Measurements from ENCODE around the gene FBXW8.

Gene FBXW8

DNA sequence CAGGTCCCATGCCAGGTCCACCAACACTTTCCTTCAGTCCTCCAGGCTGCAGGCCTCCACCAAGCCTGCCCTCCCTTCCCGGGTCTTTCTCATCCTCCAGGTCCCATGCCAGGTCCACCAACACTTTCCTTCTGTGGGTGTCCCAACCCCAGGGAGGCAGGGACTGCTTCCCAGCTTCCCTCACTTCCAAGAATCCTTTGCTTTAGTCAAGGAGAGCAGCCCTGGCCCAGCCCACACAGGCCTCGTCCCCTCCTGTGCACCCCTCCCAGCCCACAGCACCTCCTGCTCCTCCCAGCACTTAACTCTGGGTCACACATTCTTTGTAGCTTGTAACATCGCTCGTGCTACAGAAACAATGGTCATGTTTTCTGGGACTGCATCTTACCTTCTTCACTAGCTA, 115.6 kb downstream of the FBXW8 start:
- no peak for DNase-seq

DNA sequence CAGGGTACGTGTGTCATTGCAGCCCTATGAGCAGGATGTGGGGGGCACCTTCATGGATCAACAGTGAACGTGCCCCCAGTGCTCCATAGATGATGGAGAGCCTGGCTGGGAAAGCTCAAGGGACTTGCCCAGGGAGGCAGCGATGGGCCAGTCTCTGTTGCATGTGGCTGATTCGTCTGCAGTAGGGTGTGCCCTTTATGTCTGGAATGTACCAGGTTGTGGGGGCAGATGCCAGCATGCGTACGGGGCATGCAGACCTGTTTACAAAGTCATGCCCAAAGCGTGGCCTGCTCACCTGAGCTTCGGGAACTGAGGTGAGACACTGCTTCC, 116.1 kb downstream of the FBXW8 start:
- DNase-seq = no peak

DNA sequence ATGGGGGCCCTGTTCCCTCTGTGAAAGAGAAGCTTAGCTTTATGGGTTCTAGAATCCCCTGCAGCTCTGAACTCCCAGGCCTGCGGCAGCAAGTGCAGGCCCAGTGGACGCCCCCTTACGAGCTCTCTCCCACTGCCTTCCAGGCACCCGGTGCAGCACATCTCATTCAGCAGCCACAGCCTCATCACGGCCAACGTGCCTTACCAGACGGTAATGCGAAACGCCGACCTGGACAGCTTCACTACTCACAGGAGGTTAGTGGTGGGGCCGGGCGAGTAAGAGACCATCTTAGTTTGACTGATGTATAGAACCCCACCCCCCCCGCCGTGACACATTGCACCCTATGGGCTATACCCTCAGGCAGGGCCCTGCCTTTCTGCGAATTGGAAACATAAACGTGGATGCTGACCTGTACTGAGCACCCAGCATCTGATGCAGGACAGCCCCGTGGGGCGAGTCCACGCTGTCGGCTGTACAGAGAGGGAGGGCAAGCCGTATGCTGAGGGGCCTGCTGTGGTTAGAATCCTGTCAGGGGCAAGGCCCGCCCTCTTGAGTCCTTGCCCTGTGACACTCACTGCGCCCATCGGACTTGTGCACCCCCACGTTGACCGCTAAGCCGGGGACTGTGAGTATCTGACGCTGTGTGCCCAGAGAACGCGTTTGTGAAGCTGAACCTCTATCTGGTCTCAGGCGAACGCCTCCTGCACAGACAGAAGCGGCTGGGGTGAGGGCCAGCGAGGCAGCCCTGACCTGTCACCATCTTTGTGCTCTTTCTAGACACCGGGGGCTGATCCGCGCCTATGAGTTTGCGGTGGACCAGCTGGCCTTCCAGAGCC, 116.7 kb downstream of the FBXW8 start:
- DNase-seq = no peak

DNA sequence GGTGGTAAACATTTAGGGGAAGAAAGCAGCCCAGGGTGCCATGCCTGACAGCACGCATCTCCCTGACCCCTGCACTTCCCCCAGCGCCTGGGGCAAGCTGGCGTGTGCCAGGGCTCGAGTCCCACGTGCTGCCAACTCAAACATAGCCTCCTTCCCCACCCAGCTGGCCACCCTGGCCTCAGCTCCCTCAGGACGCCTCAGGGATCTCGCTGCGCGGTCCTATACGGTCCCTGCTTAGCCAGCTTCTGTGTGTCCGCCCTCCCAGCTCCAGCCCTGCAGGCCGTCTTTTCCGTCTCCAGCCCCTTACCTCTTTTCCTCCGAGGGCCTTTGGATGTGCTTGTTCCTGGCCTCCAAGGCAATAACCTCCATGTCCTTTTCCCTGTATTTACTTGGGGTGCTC, 117.5 kb downstream of the FBXW8 start:
- DNase-seq = no peak

DNA sequence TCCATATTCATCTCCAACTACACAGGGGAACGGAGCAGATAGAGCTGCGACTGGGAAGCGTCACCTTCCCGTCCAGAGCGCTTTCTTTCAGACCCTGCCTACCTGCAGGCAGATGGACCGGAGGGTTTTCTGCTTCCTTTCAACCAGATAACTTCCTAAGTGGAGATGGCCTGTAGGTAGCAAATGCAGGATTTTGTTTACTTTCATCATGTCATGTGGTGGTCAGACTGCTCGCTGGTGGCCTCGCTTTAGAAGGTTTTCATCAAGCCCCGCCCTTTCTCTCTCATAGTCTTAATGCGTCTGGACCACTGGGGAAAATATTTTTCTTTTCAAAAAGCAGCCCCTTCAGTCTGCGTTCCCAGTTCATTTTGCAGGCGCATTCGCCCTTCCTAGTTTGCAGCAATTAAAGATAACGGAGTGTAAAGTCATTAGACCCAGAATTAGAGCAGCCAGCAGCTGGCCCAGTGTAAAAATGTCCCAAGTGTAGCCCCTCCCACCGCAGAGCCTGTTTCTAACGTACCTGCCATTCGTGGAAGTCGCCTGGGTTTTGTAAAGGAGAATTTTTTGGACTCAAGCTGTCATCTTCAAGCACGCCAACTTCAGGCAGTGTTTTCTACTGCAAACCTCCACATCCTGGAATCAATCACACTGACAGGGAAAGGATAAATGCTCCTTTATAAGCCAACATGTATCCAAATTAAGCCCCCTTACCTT, 119.6 kb downstream of the FBXW8 start:
- no peak for DNase-seq

DNA sequence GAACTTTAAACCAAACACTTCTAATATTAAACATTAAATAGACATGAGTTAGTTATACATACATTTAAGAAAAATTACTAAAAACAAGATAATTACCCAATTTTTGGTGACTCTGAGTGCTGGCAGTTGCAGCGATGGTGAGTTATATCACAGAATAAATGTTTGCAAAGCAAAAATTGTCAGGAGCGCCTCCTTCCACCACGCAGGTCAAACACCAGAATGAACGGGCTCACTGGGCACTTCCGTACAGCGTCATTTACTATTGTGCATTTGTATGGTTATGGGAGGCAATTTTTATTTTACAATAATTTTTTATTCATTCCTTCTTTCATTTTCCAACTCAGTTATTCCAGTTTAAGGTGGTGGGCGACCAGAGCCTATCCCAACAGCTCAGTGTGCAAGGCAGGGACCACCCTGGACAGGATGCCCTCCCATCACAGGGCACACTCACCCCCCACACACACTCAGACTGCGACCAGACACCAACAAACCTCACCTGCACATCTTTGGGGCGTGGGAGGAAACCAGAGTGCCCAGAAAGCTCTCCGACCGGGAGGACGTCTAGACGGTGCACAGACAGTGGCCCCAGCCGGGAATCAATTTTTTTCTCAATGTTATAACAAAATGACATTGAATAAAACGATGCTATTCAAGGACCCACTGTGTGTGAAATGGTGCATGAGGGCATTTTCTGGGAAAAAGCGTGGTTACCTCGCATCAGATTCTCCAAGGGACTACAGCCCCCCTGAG, 121.3 kb downstream of the FBXW8 start:
- peak in 1 of 2 experiments; percentile 57 for DNase-seq

DNA sequence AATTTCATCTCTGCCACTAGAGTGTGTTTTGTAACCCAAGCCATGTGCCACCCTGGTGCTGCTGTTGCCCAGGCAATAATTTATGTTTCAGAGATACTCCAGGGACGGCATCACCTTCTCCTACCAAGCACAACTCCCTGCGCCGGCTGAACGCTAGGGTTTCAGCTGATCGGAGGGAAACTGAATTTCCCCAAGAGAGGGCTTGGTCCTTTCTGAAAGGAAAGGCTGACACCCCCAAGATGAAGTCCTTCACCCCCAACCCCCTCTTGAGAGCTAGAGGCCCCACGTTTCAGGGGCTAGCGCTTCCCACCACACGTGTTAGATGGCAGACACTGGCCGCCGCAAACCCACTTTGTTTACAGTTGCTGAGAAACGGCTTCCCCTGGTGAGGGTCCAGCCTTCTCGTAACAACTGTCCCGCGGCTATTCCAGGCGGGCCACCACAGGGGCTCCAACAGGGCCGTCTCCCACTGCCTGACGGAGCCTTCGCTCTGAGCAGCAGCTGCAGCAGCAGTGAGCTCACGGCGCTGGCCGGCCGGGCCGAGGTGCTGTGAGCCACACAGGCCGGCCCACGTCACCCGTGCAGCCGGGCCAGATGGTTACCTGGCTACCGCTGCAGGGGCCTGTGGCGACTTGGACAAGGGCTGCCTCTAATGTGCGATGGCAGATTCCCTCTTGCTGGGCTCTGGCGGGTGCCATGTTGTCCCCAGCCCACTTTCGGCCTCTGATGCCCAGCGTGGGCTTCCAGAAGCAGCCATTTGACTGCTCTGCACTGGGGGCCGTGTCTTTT, 122.0 kb downstream of the FBXW8 start:
- DNase-seq = peak in 1 of 2 experiments; percentile 70

DNA sequence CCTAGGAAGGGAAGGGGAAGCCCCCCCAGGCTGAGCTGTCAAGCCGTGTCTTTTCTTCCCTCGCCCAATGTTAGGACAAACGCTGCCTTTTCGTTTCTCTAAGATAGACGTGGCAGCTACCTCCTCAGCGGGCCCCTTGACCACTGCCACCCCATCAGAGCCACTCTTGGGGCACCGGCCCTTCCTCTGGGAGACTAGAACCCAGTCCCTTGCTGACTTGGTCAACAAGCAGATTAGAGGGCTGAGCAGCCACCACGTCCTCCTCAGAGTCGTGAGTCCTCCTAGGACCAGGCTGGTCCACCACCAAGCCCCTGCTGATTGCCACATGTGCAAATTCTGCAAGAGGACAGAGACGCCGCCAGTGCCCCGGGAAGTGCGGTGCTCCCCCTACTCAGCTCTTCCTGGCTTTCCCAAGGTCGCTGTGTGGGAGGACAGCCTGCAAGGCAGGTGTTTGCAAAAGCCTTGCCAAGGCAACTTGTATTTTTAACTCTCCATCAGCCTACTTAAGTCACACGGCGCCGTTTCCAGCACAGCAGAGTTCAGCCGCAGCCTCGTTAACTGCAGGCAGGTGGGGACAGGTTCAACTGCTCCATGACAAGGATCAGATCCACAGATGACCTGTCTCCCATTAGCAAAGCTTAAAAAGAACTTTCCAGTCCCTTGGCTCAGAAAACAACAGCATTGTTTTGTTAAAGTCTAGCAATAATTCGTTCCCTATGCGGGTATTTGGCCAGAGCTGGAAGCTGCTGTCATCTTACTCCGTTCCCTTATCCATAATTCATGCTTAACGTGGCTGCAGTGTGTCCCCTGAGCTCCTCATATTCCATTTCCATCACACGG, 122.9 kb downstream of the FBXW8 start:
- DNase-seq = peak; percentile 76 to 90

DNA sequence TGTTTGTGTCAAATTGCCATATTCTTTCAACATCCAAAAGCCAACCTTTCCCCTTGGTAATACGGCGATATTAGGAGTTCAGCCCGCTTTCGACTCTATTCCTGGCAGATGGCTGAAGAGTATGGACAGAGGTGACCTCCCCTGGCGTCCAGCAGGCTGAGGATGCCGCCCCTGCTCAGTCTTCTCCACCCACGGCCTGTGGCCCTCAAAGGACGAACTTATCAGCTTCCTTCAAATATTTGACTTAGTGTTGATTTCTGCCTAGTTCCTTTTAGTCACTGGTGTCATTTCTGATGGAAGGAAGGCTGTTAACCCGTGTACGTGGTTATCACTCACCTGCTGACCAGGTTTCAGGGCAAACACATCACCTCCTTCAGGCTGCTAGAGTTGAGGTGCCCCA, 123.5 kb downstream of the FBXW8 start:
- peak in 1 of 2 experiments; percentile 70 for DNase-seq

DNA sequence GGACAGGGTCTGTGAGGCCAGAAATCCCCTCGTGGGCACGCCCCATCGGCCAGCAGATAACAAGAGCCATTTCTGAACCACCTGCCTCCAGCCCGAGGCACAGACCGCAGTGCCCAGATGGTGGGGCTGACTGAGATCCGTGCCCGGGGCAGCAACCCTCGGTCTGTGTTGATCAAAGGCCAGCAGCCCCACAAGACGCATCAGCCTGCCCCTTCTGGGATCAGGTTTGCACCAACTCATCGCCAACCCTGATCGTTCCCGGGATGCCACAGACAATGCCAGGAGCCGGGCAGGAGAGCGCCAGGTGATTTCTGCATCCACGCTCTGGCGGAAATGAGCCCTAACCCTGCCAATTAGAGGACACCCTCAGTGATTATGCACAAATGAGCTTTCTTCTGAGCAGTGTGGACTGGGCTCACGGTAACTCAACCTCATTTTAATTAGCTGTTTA, 124.0 kb downstream of the FBXW8 start:
- peak in 1 of 2 experiments; percentile 62 for DNase-seq

DNA sequence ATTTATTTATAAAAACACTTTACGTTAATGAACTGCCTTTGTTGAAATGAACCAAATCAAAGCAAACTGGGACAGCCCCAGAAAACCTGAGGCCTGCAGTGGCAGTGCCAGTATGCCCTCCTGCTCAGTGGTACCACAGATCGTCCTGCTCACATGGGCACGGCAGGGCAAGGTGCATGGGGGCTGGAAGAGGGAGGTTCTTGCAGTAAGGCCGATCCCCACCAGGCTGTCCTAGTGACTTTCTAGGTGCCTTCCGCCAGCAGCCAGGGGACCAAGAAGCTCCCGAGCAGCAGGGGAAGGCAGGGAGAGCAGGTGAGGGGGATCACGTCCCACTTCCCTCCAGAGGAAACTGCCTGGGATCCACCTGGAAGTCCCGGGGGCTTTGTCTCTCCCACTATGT, 124.5 kb downstream of the FBXW8 start:
- DNase-seq = no peak

DNA sequence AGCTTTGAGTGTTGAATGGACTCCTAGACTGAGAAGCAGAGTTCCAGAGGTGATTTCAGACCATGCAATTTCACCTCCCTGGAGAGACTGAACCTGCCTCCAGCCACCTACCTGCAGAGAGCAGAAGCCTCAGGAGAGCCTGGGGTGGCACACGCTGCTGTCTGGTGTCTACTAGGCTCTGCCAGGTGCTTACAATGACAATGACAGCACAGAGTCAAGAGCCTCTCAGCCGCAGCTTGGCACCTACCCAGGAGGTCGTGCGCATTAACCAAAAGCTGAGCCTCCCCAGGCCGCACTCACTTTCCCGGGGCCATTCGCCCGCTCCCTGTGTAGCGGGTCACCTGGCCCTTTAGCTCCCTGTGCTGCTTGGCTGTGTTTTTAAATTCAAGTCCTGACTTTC, 125.3 kb downstream of the FBXW8 start:
- DNase-seq = peak; percentile 95 to 96

DNA sequence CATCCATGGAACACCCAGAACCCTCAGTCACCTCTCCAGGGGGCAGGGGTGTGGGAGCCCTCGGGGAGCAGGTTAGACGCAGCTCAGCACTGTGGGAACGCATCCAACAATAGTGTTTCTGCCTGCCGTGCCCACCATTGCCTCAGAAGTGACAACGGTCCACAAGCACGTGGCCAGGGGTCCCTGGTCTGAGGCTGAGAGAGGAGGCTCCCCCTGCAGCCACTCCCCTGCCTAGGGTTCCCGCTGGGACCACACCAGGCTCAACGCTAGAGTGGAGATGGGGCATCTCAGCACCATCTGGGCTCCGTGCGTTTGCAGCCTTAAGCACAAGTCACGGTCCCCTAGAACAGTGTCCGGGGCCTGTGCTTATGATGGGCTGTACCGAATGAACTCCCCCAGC, 125.8 kb downstream of the FBXW8 start:
- no peak for DNase-seq

DNA sequence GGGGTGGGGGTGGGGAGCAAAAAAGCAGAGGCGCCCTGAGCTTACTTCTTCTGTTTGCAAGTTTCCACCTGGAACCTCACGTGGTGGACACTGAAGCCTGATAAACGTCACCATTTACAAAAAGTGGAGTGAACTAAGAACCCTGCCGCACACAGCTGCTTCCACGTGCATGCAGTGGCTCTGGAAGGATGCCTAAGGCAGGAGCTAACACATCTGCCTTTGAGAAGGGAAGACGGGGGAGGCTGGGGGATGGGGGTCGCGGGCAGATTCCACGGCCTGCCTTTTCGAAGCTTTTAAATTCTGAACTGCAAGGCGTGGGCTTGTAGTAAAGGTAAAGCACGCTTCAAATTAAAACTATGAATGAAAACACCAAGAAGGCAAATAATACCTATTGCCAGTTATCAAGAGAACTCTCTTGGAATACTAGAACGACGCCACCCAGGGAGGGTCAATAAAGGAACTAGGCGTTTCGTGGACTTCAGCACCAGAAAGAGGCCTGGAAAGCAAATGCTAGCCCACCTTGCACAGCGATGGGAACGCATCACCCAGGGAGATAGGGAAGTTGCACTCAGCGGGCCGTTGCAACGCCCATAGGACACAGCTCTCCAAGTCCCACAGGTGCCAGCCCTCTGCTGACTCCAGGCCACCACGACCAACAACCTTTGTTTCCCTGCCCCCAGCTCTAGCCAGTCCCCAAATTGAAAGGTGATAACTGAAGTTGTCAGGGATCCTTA, 126.7 kb downstream of the FBXW8 start:
- DNase-seq = no peak

DNA sequence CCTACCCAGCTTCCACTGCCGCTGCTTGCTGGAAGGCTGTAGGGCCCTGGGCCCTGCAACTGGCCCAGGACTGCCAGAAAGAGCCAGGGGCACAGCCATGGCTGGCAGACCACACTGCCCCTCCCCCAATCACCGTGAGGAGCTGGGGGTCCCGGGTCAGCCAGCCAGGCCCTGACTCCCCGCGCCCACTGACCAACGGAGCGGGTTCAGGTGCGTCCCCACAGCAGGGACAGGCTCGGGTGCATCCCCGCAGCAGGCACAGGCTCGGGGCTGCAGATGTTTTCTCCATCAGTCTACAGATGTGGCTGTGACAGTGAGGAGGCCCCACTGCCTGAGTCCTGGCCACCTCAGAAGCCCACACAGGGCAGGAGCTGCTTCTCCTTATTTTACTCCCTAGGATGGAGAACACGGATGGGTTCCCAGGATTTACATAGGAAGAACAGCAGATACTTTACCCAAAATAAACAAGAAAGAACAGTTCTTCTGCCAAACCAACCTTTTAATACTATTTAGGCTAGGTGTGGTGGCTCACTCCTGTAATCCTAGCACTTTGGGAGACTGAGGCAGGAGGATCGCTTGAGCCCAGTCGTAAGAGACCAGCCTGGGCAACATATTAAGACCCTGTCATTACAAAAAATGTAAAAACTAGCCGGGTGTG, 127.4 kb downstream of the FBXW8 start:
- DNase-seq = no peak

DNA sequence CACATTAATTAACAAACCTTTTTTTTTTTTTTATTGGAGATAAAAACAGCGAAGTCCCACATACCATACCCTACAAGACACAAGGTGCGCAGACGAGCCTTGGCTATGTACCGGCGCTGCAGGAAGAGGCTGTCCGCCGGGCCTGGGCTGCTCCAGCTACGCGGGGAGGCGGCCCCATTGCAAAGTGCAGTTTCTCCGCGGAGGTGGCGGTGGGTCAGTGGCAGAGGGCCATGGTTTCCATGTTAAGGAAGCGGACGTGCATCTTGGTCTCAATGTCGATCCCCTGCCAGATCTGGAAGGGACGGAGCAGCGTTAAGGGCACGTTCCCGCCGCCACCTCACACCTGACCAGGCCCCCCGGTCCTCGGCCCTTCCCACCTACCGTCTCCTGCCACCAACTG, 128.2 kb downstream of the FBXW8 start:
- no peak for DNase-seq

DNA sequence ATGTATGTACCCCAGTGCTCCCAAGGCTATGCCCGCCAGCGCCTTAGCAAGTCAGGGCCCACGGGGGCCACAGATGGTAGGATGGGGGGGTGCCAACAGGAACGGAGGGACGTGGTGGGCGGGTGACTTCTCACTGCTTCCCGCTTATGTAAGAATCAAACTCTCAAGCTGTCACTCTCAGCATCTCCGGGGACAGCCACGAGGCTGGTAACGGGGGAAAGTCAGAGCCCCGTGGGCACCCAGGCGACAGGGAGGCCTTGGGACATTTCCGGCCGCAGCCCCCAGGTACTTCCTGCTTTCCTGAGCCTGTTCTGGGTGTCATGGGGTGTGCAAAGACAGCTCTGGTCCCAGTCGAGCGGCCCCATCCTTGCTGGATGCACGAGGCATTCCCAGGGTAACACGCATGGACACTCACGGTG, 129.2 kb downstream of the FBXW8 start:
- no peak for DNase-seq

DNA sequence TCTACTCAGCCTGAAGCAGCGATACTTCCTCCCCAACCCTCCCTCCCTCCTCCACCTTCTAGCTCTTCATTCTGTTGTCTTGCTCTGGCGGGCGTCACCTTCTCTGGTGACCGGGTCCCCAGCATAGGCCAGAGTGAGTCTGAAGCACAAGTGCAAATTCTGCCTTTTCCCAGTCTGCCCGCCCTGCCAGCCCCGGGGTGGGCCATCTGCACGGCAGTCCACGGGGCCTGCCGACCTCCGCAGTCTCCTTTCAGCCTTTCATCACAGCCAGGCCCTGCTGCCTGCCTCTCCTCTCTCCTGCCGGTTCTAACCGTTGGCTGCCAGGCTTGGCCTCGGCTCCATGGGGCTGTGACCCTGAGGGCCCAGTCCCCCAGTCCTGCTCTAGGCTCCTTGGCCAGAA, 129.7 kb downstream of the FBXW8 start:
- no peak for DNase-seq

DNA sequence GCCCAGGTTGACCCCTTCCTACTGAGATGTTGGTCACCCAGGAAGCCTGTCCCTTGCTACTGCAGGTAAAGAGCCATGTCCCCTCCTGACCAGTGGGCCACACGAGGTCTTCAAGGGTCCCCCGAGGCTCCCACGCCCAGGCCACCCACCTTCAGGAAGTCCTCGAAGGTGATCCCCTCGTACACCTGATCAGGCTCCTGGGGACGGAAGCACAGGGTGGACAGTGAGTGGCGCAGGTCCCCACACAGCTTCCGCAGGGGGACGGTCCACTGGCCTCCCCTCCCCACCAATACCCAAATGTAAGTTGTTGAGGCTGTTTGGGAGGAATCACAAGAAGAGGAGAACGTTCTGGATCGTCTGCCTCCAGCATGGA, 131.0 kb downstream of the FBXW8 start:
- DNase-seq = no peak

DNA sequence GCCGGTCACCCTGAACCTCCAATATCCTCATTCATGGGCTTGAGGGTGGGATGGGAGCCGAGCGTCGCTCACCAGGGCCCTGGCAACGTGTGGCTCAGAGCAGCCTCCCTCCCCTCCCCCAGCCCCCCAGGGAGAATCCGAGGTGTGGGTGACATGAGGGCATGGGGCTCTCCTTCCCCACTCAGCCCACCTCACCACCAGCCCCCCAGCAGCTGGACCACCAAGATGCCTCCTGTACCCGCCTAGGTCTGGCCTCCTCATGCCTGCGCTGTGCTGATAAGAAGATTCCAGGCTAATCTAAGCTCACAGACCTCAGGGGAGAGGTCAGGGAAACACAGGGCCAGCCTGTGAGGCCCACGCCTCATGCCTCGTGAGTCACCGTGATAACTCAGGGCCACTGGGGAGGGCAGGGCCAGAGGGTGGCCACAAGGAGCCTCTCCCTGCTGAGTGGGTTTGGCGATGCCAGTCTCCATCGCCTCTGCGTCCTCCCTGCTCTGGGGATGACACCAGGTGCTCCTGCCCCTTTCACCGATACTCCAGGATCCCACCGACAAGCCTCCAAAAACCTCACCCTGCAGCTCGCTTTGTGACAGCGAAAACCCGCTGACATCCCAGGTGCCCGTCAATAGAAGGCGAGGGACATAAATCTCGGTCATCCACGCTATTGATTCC, 131.6 kb downstream of the FBXW8 start:
- DNase-seq = no peak
